22Rv1 (cell line): ENCODE measurements around the gene BEGAIN.

ENCODE experiments used
- CTCF ChIP-seq: fragments of 450-650 bp; IDR thresholded peaks from 2 replicates; pipeline ENCODE4 v1.5.1; 2017; ENCODE audit warnings: mild to moderate bottlenecking
- ZFX ChIP-seq: fragments of 450-650 bp; IDR thresholded peaks from 2 replicates; pipeline ENCODE4 v1.6.1; 2017; ENCODE audit warnings: antibody characterized with exemption, borderline replicate concordance

GRCh38 chr14:100558226-100558625 is 29.0 kb downstream of the BEGAIN start:
- TF ChIP-seq CTCF (no peak), ZFX (no peak)
